Left lung (tissue), 10 donors: Measurements from ENCODE around the gene HPDL. TPM values are rescaled to one million over a fixed set of nuclear protein-coding genes. Genes with fewer than 3 reads are reported as not detected.

Source experiments
- ATAC-seq: fragments of 200-7000 bp; cut with Tn5 transposase; one replicate; pipeline ENCODE4 v1.9.1; 2020; ENCODE audit warnings: moderate library complexity
- DNase-seq, 4 donors: peaks; one replicate each; pipeline ENCODE4 v3.0.0-alpha.2; 2013 to 2020
- H3K27ac ChIP-seq, 2 donors: fragments of 200-600 bp; sonication (generic) in 1 of 2; one replicate each; pipeline versions ENCODE4 v1.5.0 to v1.8.0; 2020 to 2021
- H3K27me3 ChIP-seq, 2 donors: fragments of 200-600 bp; sonication (generic) in 1 of 2; one replicate each; pipeline versions ENCODE4 v1.5.0 to v1.8.0; 2020 to 2021
- H3K36me3 ChIP-seq, 2 donors: fragments of 200-600 bp; sonication (generic) in 1 of 2; one replicate each; pipeline versions ENCODE4 v1.5.0 to v1.8.0; 2020 to 2021
- H3K4me1 ChIP-seq, 2 donors: fragments of 200-600 bp; one replicate each; pipeline ENCODE4 v1.8.0; 2021
- H3K4me3 ChIP-seq, 2 donors: fragments of 200-600 bp; sonication (generic) in 1 of 2; one replicate each; pipeline versions ENCODE4 v1.5.0 to v1.8.0; 2020 to 2021; ENCODE audit warnings: mild to moderate bottlenecking in 1 of 2
- H3K9me3 ChIP-seq, 2 donors: fragments of 200-600 bp; sonication (generic) in 1 of 2; one replicate each; pipeline versions ENCODE4 v1.5.0 to v1.8.0; 2020 to 2021
- intact Hi-C, 2 donors: fragments of 100-400 bp; cut with DNase I; formaldehyde crosslinking; loops; one replicate each; pipeline versions ENCODE4 v1.11.2 to v1.14.2; 2022
- polyA plus RNA-seq, 6 donors: library from polyadenylated mRNA; unstranded; fragments of 120-200 nt; gene quantifications; one replicate each; pipeline ENCODE4 v1.2.1, GENCODE V29; 2013; ENCODE audit not compliant: insufficient read length in 6 of 6
- total RNA-seq, 2 donors: library from RNA; stranded (reverse); fragmentation: NEBNext Ultra II Directional; extraction: Animal tissue kit (Norgen Biotek cat#: 25700); gene quantifications; one replicate each; pipeline ENCODE4 v1.2.1, GENCODE V29; 2021
- TF ChIP-seq, protein P1 (sequence below), 2 donors: fragments of 200-600 bp; sonication (generic) in 1 of 2; IDR thresholded peaks; one replicate each; pipeline versions ENCODE4 v1.5.0 to v1.8.0; 2021; ENCODE audit warnings: antibody characterized with exemption in 2 of 2
- donor health status: DM: no; HTN: yes; CAD: no.
- donor health status: DM: no; HTN: no; CAD: no.

Gene HPDL
- total and polyA plus RNA-seq, 8 donors, result 0.20 to 2.3 (median 1.6) TPM

DNA sequence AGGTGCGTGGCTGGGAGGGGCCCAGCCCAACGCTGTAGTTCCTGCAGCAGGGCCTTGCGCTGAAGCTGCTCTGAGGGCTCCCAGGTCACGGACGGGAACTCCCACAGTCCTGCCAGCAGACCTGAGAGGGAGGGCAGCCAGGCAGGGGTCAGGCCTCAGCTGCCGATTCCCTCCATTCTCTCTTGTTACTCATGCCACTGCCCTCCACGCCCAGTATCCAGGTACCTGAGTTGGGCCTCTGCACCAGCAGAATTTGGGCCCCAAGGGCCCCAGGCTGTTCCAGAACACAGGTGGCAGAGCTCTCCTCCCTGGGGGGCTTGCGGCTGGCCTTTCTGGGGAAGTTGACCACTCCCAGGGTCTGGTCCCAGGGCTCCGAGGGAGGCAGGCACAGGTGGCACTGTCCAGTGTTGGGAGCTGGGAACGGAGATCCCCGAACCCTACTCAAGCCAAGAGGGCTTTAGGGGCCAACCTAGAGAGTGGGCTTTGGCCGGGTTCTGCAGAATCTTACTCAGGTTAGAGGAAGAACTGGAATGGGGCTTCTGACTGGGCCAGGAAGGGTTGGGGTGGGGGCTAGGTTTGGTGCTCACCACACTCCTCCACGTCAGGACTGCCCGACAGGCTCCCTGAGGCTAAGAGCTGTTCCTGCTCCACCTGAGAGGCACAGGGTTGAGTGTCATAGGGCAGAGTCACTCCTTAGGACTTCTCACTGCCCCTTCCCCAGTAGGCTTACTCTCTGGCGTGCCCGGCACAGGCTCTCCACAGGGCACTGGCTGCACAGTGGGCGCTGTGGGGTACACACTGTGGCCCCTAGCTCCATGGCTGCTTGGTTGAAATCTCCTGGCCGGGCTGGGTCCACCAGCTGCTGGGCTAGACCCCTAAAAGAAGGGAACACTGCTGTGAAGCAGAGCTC lies 5.0 kb downstream of the HPDL start:
- Histone ChIP-seq H3K27ac (no peak overlapping the region), H3K4me1 (peaks cover 9 to 19% of the 10 kb centered on the region in 2 donors), H3K36me3 (peaks cover 0 to 57% of the 10 kb centered on the region in 2 donors), H3K27me3 (peaks cover 0 to 11% of the 10 kb centered on the region in 2 donors), H3K4me3 (no peak overlapping the region), H3K9me3 (no peaks in the 10 kb centered on the region)
- intact Hi-C loops, result no loop called here
- TF ChIP-seq, protein P1, sequence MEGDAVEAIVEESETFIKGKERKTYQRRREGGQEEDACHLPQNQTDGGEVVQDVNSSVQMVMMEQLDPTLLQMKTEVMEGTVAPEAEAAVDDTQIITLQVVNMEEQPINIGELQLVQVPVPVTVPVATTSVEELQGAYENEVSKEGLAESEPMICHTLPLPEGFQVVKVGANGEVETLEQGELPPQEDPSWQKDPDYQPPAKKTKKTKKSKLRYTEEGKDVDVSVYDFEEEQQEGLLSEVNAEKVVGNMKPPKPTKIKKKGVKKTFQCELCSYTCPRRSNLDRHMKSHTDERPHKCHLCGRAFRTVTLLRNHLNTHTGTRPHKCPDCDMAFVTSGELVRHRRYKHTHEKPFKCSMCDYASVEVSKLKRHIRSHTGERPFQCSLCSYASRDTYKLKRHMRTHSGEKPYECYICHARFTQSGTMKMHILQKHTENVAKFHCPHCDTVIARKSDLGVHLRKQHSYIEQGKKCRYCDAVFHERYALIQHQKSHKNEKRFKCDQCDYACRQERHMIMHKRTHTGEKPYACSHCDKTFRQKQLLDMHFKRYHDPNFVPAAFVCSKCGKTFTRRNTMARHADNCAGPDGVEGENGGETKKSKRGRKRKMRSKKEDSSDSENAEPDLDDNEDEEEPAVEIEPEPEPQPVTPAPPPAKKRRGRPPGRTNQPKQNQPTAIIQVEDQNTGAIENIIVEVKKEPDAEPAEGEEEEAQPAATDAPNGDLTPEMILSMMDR (IDR thresholded peaks at IDR 0.05), result no peak
- DNase-seq, result no peak
- no peak for ATAC-seq

GRCh38 chr1:45332346-45332720 lies 5.6 kb downstream of the HPDL start:
- Histone ChIP-seq H3K36me3 (peaks cover 0 to 57% of the 10 kb centered on the region in 2 donors), H3K9me3 (no peaks in the 10 kb centered on the region), H3K27me3 (peaks cover 0 to 4% of the 10 kb centered on the region in 2 donors), H3K4me3 (no peak overlapping the region), H3K27ac (no peak overlapping the region), H3K4me1 (peaks cover 2 to 13% of the 10 kb centered on the region in 2 donors)
- no peak for DNase-seq
- TF ChIP-seq, protein P1 (IDR thresholded peaks at IDR 0.05), result no peak
- ATAC-seq, result no peak
- intact Hi-C loops, result no loop called here

GRCh38 chr1:45334308-45335245 lies 7.9 kb downstream of the HPDL start:
- intact Hi-C loops, result no loop called here
- Histone ChIP-seq H3K9me3 (no peaks in the 10 kb centered on the region), H3K36me3 (peaks cover 0 to 49% of the 10 kb centered on the region in 2 donors), H3K27me3 (no peaks in the 10 kb centered on the region), H3K4me1 (peaks cover 0 to 16% of the 10 kb centered on the region in 2 donors), H3K4me3 (no peak overlapping the region), H3K27ac (no peak overlapping the region)
- TF ChIP-seq, protein P1 (IDR thresholded peaks at IDR 0.05), result no peak
- peak; percentile 20 for ATAC-seq
- DNase-seq, result no peak

DNA sequence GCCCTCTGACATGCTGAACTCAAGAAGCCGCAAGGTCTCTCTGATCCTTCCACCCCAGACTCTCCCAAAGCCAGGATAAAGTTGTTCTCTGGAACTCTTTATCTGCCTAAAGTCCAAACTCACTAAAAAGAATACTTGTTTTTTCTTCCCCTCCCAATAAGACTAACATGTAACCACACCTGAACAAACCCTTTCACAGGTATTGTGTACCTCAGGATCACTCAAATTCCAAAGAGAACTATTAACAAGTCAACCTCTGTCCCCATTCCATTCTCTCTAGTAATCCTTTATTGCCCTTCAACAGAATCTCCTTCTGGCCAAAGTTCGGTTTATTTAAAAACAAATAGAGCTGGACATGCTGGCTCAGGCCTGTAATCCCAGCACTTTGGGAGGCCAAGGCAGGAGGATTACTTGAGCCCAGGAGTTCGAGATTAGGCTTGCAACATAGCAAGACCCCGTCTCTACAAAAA lies 9.2 kb downstream of the HPDL start:
- intact Hi-C loops, result no loop called here
- no peak overlapping the region for H3K27ac ChIP-seq
- no peaks in the 10 kb centered on the region for H3K27me3 ChIP-seq
- no peak for ATAC-seq
- TF ChIP-seq, protein P1 (IDR thresholded peaks at IDR 0.05), result no peak
- no peak overlapping the region for H3K4me3 ChIP-seq
- peaks cover 0 to 36% of the 10 kb centered on the region in 2 donors for H3K36me3 ChIP-seq
- no peak for DNase-seq
- H3K9me3 ChIP-seq, result no peaks in the 10 kb centered on the region
- H3K4me1 ChIP-seq, result peaks cover 2 to 24% of the 10 kb centered on the region in 2 donors
